GM23248 (cell line): Measurements from ENCODE around the gene SCAMP5. TPM values are rescaled to one million over a fixed set of nuclear protein-coding genes. Genes with fewer than 3 reads are reported as not detected.
A peak's percentile ranks its signal among the peaks of the same experiment; 100 is the strongest.

Source experiments
- DNase-seq: peaks from one replicate; pipeline ENCODE4 v3.0.0-alpha.2; 2015
- H2AFZ ChIP-seq: fragments of 200-600 bp; sonication (generic); 2 replicates; pipeline ENCODE4 v1.6.1; 2016; ENCODE audit warnings: antibody characterized with exemption
- H3F3A ChIP-seq: fragments of 200-600 bp; sonication (generic); 2 replicates; pipeline ENCODE4 v1.6.1; 2016; ENCODE audit warnings: mild to moderate bottlenecking, antibody characterized with exemption, mixed run types; ENCODE audit not compliant: insufficient read depth
- H3K27ac ChIP-seq: fragments of 200-600 bp; sonication (generic); 2 replicates; pipeline ENCODE4 v1.5.1; 2016; ENCODE audit warnings: mild to moderate bottlenecking
- H3K27me3 ChIP-seq: fragments of 200-600 bp; sonication (generic); replicated peaks from 2 replicates; pipeline ENCODE4 v1.6.1; 2016; ENCODE audit warnings: mild to moderate bottlenecking; ENCODE audit not compliant: insufficient read depth
- H3K36me3 ChIP-seq: fragments of 200-600 bp; sonication (generic); 2 replicates; pipeline ENCODE4 v1.6.1; 2016; ENCODE audit warnings: low read depth, mild to moderate bottlenecking
- H3K4me1 ChIP-seq: fragments of 200-600 bp; sonication (generic); 2 replicates; pipeline ENCODE4 v1.6.1; 2016; ENCODE audit warnings: mild to moderate bottlenecking; ENCODE audit not compliant: insufficient read depth
- H3K4me2 ChIP-seq: fragments of 200-600 bp; sonication (generic); one replicate; pipeline ENCODE4 v1.6.1; 2016; ENCODE audit warnings: mild to moderate bottlenecking; ENCODE audit not compliant: unreplicated experiment
- H3K4me3 ChIP-seq: fragments of 200-600 bp; sonication (generic); 2 replicates; pipeline ENCODE4 v1.5.1; 2016; ENCODE audit warnings: mild to moderate bottlenecking
- H3K79me2 ChIP-seq: fragments of 200-600 bp; sonication (generic); 2 replicates; pipeline ENCODE4 v1.6.1; 2016; ENCODE audit warnings: mild to moderate bottlenecking; ENCODE audit not compliant: insufficient read depth
- H3K9ac ChIP-seq: fragments of 200-600 bp; sonication (generic); 2 replicates; pipeline ENCODE4 v1.6.1; 2016; ENCODE audit warnings: mild to moderate bottlenecking
- H3K9me2 ChIP-seq: fragments of 200-600 bp; sonication (generic); 2 replicates; pipeline ENCODE4 v1.6.1; 2016; ENCODE audit warnings: mixed run types, mild to moderate bottlenecking, moderate library complexity; ENCODE audit not compliant: insufficient read depth
- H3K9me3 ChIP-seq: fragments of 200-600 bp; sonication (generic); one replicate; pipeline ENCODE4 v1.6.1; 2017; ENCODE audit warnings: low read depth
- H4K20me1 ChIP-seq: fragments of 200-600 bp; sonication (generic); 2 replicates; pipeline ENCODE4 v1.6.0; 2016; ENCODE audit not compliant: insufficient read depth
- EZH2 ChIP-seq: fragments of 200-600 bp; sonication (generic); IDR thresholded peaks from 2 replicates; pipeline ENCODE4 v1.6.1; 2018; ENCODE audit warnings: antibody characterized with exemption, mild to moderate bottlenecking; ENCODE audit not compliant: insufficient read depth, poor library complexity, severe bottlenecking
- EZH2phosphoT487 ChIP-seq: fragments of 200-600 bp; sonication (generic); IDR thresholded peaks from 2 replicates; pipeline ENCODE4 v1.6.1; 2018; ENCODE audit warnings: antibody characterized with exemption, moderate library complexity, mild to moderate bottlenecking, low read depth; ENCODE audit not compliant: insufficient read depth
- WGBS, 2 experiments: methylation state at CpG; one replicate each; pipeline ENCODE4 v1.1.6; 2015 to 2017; ENCODE audit warnings: low lambda C conversion rate in 2 of 2, low coverage in 1 of 2; ENCODE audit errors: missing lambda C conversion rate in 2 of 2; 5-methylcytosine and 5-hydroxymethylcytosine counted together
- in situ Hi-C: fragments of 300-500 bp; cut with MboI; formaldehyde crosslinking; loops from 2 replicates; pipeline ENCODE4 v1.15.0; 2020
- polyA plus RNA-seq: library from polyadenylated mRNA; unstranded; fragments of >200 nt; fragmentation: Nextera tagmentation; extraction: Ambion mirVana; gene quantifications from 2 replicates; pipeline ENCODE4 v1.2.1, GENCODE V29; 2016
- total RNA-seq: library from RNA; depleted of rRNA; stranded (reverse); fragments of >200 nt; shearing (Covaris generic); gene quantifications from 2 replicates; pipeline ENCODE4 v1.2.3, GENCODE V29; 2014

Gene SCAMP5
- total and polyA plus RNA-seq, 2 experiments from 2014 or later = 0.23 to 4.0 TPM

DNA sequence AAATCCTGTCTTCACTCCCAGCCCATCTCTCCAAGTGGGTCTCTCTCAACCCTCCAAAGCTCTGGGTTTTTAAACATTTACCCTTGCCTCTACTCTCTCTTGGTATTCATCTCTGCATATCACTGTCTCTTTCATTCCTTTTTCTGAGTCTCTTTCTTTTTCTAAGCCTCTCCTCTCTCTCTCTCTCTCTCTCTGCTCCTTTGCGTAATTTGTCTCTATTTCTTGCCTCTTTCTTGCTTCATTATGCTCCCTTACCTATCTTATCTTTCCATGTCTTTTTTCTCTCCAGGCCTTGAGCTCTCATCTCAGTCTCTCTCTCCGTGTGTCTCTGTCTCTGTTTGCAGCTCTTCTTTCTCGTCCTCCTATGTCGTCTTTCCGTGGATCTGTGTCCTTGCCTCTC, 678 bp upstream of the SCAMP5 start:
- no peaks in the 10 kb centered on the region for H3K9me2 ChIP-seq
- H3K9ac ChIP-seq = no peak overlapping the region
- peaks cover 15% of the 10 kb centered on the region; the same call in 1 of the 2 replicates for H3K27me3 ChIP-seq
- H2AFZ ChIP-seq = no peak overlapping the region
- H3K36me3 ChIP-seq = no peaks in the 10 kb centered on the region
- H3K4me2 ChIP-seq = peak overlapping the region; percentile 36
- no peak overlapping the region for H3K4me3 ChIP-seq
- H4K20me1 ChIP-seq = no peaks in the 10 kb centered on the region
- in situ Hi-C loops = no loop called here
- no peaks in the 10 kb centered on the region for H3F3A ChIP-seq
- peaks cover 6% of the 10 kb centered on the region; the same call in 1 of the 2 replicates for H3K4me1 ChIP-seq
- 37 to 65% methylated on average over 3 to 5 of the region's 5 CpGs for WGBS, 2 experiments
- H3K79me2 ChIP-seq = no peaks in the 10 kb centered on the region
- no peaks in the 10 kb centered on the region for H3K9me3 ChIP-seq
- no peak for DNase-seq
- H3K27ac ChIP-seq = no peak overlapping the region
- TF ChIP-seq EZH2 (no peak), EZH2phosphoT487 (no peak)

DNA sequence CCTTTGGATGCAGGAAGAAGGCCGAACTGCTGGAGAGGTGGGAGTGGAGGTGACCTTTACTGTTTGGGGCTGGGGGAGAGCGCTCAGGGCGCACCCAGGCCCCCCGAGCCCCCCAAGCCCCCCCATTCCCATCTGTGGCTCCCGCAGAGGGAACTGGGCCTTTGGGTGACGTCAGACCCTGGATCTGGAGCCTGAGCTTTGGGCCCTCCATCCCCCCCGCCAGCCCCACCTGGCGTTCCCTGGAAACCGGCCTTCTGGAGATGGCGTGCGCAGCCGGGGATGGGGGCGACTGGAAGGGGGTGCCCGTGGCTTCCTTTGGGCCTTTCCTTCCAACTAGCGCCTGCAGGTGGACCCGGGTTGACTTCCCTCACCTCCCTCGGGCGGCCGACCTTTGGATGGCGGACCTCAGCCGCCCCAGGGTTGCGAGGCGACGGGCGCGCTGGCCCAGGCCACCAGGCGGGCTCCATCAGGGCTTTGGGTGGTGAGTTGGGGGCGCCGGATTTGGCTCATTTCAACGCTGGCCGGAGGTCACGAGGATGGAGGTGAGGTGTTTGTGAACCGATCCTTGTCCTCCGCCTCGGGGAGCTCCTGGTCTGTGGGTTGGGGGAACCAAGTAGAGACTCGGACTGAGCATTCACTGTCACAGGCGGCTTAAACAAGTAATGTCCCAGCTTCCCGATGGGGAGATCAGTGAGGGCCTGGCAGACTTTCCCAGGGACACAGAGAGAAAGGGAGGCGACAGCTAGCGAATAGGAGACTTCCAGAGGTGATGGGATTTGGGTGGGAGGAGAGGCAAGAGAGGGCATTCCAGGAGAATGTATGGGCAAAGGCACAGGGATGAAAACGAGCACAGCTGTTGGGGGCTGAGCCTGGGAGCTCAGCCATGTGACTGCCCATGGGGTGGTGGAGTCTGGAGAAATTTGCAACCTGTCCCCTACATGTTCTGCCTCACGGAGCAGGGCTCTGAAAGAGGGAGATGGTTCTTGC, 709 bp downstream of the SCAMP5 start:
- Histone ChIP-seq H3F3A (no peaks in the 10 kb centered on the region), H2AFZ (peak overlapping the region; percentile 95), H3K9me3 (no peaks in the 10 kb centered on the region), H3K36me3 (no peaks in the 10 kb centered on the region), H3K4me1 (peaks cover 6% of the 10 kb centered on the region; the same call in 1 of the 2 replicates), H3K27ac (no peak overlapping the region), H3K9ac (peak overlapping the region; percentile 63), H4K20me1 (no peaks in the 10 kb centered on the region), H3K79me2 (no peaks in the 10 kb centered on the region), H3K4me2 (peak overlapping the region; percentile 94), H3K27me3 (peaks cover 15% of the 10 kb centered on the region; the same call in 1 of the 2 replicates), H3K4me3 (peak overlapping the region; percentile 77), H3K9me2 (no peaks in the 10 kb centered on the region)
- 6 to 9% methylated on average over 29 to 39 of the region's 42 CpGs for WGBS, 2 experiments
- TF ChIP-seq EZH2phosphoT487 = no peak
- TF ChIP-seq EZH2 = no peak
- DNase-seq = peak; percentile 15
- in situ Hi-C loops = no loop called here

DNA sequence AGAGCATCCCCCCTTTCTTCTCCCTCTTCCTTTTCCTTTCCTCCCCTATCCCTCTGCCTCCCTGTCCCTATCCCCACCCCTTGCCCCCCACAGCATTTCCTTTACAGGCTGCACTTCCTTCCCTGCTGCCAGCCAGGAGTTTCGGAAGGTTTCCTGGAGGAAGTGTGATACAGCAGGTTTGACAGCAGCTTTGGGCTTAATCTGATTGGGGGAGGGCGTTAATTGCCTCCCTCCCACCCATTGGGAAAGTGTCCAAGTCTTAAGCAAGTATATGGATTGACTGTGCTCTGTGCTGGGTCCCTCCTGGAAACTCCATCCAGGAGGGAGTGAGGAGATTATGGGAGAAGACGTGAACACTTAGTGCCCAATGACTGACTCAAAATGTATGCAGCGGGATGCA, 1.8 kb downstream of the SCAMP5 start:
- Histone ChIP-seq H3K9ac (no peak overlapping the region), H3K79me2 (no peaks in the 10 kb centered on the region), H3K36me3 (no peaks in the 10 kb centered on the region), H3K4me1 (peaks cover 6% of the 10 kb centered on the region; the same call in 1 of the 2 replicates), H2AFZ (no peak overlapping the region), H3K27me3 (peaks cover 15% of the 10 kb centered on the region; the same call in 1 of the 2 replicates), H3F3A (no peaks in the 10 kb centered on the region), H3K27ac (no peak overlapping the region), H3K9me2 (no peaks in the 10 kb centered on the region), H3K9me3 (no peaks in the 10 kb centered on the region), H3K4me3 (no peak overlapping the region), H3K4me2 (no peak overlapping the region), H4K20me1 (no peaks in the 10 kb centered on the region)
- WGBS, 2 experiments = 61 to 65% methylated on average over 4 of the region's 4 CpGs
- in situ Hi-C loops = no loop called here
- TF ChIP-seq EZH2 (no peak), EZH2phosphoT487 (no peak)
- DNase-seq = no peak

DNA sequence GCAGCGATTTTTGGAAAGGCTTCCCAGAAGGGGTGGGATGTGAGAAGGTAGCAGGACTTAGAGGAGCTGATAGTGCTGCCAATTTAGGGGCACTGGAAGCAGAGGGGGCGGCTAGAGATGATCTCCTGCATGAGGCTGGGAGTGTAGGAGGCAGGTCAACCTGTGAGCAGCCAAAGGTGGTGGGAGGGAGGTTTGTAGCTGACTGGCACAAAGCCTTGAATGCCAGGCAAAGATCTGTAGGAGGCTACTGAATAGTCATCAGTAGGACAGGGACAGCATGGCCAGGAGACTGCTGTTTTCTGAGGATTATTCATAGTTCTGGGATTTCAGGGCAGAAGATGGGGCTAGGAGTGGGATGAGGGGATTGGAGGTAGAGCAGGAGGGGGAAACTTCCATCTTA, 2.2 kb downstream of the SCAMP5 start:
- in situ Hi-C loops = no loop called here
- H3K79me2 ChIP-seq = no peaks in the 10 kb centered on the region
- TF ChIP-seq EZH2phosphoT487 (no peak), EZH2 (no peak)

More for the DNA sequence above, 2.2 kb downstream of the SCAMP5 start:
- no peaks in the 10 kb centered on the region for H3K9me2 ChIP-seq
- H3K9me3 ChIP-seq = no peaks in the 10 kb centered on the region
- H3F3A ChIP-seq = no peaks in the 10 kb centered on the region
- DNase-seq = no peak
- no peak overlapping the region for H3K4me2 ChIP-seq
- H2AFZ ChIP-seq = no peak overlapping the region
- H4K20me1 ChIP-seq = no peaks in the 10 kb centered on the region
- no peak overlapping the region for H3K4me3 ChIP-seq
- peaks cover 15% of the 10 kb centered on the region; the same call in 1 of the 2 replicates for H3K27me3 ChIP-seq
- H3K27ac ChIP-seq = no peak overlapping the region
- WGBS, 2 experiments = 57 to 58% methylated on average over 2 of the region's 2 CpGs
- peaks cover 6% of the 10 kb centered on the region; the same call in 1 of the 2 replicates for H3K4me1 ChIP-seq
- no peak overlapping the region for H3K9ac ChIP-seq
- H3K36me3 ChIP-seq = no peaks in the 10 kb centered on the region
